HG03060 (cell line): ENCODE results near the gene ALPK1.
"Not testable (repeated sequence)": the region's sequence is repeated elsewhere in the genome, so short reads cannot be mapped to it uniquely, and the experiment has no call there.

Experiments
- ATAC-seq: cut with Tn5 transposase; IDR thresholded peaks from one replicate; pipeline ENCODE4 v1.9.1; 2021; ENCODE audit warnings: low read depth, moderate number of reproducible peaks; ENCODE audit not compliant: unreplicated experiment

Gene ALPK1

DNA sequence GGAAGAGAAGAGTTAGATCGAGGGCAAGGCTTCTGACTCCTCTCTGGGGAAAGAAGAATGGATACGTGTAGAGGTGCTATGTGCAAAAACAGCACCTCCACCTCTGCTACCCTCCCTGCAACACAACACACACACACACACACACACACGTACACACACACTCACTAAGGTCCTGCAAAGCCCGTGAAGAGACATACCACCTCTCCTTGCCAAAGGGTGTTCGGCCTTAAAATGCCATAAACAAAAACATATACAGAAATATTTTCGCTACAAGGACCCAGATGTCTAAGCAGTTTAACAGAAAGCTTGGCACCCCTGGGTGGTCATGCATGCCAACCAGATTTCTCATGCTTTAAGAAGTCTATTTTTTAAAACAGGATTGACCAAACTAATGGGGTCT, 13.0 kb upstream of the ALPK1 start:
- no peak for ATAC-seq

DNA sequence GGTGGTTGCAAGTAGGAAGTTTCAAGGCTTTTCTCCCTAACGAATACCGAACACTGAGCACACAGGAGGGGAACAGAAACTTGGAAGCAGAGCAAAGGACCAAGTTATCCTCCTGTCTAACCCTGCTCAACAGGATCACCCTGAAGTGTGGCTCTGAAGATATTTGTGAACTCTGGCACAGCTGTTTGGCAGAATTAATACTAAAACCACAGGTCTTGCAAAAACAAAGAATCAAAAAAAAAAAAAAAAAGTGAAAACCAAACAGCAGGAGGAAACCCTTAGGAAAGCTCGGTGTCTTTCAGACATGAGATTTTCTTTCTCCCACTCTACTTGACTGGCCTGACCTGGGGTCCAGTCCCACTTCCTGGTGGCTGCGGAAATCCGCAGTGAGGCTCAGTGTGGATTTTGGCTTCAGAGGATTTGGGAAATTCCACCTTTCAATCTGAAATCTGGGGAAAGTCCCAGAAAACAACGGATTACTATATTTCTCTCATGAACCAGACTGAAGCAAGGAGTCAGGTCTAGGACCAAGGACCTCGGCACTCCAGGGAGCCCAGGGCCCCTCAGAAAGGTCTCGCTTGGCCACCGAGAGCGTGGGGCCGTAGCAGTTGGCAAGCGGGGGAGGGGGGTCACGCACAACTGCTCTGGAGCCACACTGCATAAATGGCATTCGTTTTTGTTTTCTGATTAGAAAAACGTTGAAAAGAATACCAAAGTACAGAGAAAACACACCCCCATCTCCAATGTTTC, 12.3 kb upstream of the ALPK1 start:
- ATAC-seq, result no peak

DNA sequence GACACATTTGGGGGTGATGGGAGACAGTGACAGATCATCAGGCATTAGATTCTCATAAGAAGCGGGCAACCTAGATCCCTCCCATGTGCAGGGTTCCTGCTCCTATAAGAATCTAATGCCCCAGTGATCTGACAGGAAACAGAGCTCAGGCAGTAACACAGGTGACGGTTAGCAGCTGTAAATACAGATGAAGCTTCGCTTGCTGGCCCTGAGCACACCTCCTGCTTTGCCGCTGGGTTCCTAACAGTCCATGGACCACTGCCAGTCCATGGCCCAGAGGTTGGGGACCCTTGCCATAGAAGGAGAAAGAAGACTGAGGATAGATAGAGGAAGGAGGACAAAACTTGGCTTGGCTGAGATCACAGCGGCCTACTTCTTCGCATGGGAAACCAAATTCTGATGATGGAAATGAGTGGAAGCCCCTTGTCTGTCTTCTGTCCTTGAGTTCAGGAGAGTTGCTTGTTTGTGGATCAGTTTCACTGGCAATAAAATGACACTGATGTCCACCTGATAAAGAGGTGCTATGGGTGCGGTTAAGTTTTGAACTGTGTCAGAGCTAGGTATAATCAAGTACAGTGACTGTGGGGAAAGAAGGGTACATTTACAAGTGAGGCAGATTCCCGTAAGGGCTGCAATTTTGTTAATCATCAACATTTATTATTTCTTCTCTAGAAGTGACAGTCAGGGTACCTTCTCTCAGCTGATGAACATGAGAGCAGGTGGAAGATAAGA, 9.7 kb upstream of the ALPK1 start:
- ATAC-seq, result no peak

DNA sequence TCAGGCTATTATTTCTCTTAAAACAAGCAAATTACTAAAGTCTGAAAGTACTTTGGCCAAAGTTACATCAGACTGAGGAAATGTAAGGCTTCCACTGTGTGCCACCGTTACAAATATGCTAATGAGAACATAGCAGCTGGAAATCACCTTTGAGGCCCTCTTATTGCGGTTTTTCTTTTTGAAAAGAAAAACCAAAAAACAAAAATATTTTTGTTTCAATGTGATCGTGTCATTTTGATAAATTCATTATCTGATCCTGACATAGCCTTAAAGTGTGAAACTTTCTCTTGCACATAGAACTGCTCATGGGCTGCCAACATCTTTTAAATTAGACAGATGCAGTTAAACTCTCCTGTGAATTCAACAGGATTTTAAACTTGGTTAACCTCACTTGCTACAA, 8.7 kb upstream of the ALPK1 start:
- peak; percentile 26 for ATAC-seq

DNA sequence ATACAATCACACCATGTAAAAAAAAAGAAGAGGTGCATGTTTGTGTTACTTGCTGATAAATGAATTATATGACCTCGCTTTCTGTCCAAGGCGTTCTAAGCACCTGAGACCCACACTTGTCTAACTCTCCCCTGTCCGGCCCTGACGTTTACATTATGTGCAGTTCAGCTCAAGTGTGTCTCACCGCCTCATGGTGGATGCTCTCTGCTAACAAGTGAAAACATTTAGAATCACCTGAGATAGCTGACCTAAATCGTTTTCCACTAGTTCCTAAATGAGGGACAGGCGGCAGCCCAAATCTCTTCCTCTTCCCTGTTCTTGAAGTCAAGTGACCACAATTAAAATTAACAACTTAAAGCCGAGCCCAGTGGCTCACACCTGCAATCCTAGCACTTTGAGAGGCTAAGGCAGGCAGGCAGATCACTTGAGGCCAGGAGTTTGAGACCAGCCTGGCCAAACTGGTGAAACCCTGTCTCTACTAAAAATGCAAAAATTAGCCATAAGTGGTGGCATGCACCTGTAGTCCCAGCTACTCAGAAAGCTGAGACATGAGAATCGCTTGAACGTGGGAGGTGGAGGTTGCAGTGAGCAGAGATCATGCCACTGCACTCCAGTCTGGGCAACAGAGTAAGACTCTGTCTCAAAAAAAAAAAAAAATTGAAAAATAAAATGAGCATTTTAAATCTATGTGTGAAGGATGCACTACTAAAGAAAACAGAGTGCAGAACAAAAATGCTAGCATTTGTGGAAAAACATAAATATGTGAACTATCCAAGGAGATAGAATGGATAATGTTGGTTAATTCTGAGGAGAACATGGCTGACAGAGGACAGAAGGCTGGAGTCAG, 7.5 kb upstream of the ALPK1 start:
- no peak for ATAC-seq

DNA sequence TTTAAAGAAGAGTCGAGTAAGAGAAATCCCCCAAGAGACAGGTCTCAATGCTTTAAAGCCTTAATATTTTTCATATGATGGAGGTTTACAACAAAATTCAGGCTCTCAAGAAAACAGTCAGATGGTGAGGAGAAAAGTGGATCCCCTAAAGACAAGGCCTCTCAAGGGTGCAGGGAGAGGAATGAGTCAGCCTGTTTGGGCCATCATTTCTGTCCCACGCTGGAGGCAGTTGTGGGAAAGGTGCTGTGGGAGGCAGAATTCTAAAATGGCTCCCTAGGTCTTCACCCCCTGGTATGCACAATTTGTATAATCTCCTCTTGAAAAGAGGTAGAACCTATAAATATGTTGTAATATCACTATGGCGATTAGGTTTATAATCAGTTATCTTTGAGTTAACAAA, 6.8 kb upstream of the ALPK1 start:
- ATAC-seq, result no peak

DNA sequence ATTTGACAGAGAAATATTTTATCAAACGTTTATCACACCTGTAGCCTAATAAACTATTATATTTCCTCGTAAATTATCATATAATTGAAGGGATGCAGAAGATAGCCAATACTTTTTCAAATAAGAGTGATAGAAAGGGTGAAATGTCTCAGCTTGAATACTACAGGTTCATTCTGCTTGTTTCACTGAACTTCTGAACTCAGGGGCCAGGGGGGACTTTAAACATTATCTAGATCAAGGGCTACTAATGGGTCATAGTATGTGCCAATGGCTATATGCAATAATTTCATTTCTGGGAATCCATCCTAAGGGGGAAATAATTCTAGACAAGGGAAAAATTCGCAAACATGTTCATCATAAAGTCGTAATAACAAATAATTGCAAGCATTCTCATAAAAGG, 2.6 kb downstream of the ALPK1 start:
- ATAC-seq, result no peak

DNA sequence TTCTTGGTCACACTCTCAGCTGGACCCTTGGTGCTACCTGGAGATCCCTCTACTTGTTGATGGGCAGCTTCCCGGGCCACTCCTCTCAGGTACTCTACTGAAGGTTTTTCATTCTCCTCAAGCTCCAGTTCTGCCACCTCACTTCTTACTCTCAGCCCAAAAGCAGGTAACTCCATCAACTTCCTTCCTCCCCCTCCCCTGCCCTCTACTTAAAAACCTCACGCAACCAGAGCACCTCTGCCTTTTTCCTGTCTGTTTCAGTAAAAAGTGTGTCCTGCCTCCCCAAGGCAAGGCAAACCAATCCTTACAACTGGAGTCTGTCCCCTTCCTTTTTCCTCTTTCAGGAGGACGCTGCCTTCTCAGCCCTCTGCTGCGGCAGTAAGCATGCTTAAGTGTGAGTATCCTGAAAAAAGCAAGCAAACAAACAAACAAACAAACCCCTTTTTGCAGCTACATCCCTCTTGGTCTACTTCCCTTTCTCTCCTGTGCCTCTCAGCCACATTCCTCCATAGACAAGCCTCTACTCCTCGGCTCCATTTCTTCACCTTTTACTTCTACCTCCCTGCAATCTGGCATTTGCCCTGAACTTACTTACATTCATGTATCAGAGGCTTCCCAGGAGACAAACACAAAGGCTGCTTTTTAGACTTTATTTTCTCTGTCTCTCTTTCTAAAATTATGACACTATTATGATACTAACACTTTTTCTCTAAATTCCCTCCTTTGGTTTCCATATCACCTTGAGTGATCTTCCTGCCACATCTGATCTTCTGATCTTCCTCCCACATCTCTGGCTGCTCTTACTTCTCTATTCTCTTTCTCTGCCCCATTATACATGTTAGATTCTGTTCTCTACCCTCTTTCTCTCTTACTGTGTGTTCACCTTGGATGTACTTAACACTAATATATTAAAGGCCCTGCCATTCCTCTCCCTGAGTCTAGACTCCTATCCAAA, 5.4 kb downstream of the ALPK1 start:
- no peak for ATAC-seq

DNA sequence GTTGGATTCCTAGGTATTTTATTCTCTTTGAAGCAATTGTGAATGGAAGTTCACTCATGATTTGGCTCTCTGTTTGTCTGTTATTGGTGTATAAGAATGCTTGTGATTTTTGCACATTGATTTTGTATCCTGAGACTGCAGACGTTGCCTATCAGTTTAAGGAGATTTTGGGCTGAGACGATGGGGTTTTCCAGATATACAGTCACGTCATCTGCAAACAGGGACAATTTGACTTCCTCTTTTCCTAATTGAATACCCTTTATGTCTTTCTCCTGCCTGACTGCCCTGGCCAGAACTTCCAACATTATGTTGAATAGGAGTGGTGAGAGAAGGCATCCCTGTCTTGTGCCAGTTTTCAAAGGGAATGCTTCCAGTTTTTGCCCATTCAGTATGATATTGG, 8.3 kb downstream of the ALPK1 start:
- not testable (repeated sequence) for ATAC-seq

DNA sequence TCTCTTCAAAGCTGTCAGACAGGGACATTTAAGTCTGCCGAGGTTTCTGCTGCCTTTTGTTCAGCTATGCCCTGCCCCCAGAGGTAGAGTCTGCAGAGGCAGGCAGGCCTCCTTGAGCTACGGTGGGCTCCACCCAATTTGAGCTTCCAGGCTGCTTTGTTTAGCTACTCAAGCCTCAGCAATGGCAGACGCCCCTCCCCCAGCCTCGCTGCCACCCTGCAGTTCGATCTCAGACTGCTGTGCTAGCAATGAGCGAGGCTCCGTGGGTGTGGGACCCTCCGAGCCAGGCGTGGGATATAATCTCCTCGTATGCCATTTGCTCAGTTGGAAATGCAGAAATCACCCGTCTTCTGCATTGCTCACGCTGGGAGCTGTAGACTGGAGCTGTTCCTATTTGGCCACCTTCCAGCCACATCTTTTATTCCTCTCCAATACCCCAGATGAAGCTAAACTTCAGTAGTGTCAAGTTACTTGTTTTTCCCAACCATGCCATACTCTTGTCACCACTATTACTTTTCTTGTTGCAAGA, 12.2 kb downstream of the ALPK1 start:
- not testable (repeated sequence) for ATAC-seq

DNA sequence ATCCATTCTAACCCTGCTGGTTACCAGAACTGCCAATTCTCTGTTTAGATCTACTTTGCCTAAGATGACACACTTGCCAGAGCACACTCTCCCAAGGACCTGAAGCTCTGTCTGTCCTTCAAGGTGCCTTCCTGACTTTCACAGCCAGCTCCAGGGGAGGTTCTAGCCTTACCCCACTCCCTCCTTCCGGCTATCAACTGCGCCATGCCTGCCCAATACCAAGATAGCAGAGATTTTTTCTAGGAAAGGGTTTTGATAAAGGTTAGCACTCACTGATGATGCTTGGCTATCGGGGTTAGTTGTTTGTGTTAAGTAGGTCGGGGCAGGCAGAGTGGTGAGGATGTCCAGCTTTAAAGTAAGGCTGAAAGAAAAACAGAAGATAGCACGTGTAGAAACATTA, 14.3 kb downstream of the ALPK1 start:
- ATAC-seq, result no peak

DNA sequence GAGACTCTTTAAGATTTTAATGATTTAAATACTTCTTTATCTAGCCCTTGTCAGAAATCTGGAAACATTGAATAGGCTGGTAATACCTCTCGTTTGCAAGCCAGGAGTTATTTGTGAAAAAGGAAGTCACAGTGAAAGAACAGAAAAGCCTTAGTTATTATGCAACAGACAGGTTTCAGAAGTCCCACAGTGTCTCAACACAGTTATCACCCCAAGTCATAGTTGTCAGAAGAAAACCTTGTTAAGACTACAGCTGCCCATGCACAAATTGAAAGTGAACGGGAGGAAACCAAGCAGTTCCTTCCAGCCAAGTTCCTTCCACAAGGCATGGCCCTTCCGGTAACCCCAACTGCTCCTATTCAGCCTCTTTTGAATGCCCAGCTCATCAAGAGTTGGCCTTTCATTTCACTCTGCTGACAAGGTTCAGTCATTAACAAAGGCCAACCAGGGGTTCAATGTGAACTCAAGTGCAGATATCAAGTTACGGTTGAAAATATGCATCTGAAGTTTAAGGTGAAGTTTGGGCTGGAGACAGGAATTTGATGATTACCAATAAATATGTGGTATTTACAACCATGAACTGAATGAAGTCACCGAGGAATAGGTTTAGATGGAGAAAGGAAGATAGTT, 15.6 kb downstream of the ALPK1 start:
- ATAC-seq, result peak; percentile 91

DNA sequence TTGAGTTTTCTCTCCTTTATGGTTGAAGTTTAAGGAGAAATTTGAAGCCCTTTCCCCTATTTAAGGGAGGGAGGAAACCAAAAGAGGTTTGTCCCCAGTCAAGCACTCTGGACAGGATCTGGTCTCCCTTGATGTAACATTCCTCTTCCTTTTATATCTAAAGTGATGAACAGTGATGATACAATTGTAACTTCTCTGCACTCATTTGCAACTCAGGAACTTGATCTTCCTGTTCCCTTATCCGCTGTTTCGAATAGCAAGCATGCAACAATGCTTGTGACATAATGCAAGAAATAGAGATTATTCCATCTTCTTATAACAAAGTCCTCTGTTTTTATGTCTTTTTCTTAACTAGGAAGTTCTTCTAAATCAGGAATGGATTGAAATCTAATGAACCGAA, 18.3 kb downstream of the ALPK1 start:
- no peak for ATAC-seq

DNA sequence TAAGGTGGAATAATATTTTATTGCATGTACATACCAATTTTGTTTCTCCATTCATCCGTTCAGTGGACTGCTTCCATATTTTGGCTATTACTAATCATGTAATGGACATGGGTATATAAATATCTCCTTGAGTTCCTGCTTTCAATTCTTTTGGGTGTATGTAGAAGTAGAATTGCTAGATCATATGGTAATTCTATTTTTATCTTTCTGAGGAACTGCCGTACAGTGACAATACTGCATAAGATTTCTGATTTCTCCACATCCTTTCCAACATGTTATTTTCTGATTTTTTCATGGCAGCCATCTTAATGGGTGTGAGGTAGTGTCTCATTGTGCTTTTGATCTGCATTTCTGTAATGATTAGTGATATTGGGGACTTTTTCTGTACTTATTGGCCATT, 19.2 kb downstream of the ALPK1 start:
- ATAC-seq, result no peak

DNA sequence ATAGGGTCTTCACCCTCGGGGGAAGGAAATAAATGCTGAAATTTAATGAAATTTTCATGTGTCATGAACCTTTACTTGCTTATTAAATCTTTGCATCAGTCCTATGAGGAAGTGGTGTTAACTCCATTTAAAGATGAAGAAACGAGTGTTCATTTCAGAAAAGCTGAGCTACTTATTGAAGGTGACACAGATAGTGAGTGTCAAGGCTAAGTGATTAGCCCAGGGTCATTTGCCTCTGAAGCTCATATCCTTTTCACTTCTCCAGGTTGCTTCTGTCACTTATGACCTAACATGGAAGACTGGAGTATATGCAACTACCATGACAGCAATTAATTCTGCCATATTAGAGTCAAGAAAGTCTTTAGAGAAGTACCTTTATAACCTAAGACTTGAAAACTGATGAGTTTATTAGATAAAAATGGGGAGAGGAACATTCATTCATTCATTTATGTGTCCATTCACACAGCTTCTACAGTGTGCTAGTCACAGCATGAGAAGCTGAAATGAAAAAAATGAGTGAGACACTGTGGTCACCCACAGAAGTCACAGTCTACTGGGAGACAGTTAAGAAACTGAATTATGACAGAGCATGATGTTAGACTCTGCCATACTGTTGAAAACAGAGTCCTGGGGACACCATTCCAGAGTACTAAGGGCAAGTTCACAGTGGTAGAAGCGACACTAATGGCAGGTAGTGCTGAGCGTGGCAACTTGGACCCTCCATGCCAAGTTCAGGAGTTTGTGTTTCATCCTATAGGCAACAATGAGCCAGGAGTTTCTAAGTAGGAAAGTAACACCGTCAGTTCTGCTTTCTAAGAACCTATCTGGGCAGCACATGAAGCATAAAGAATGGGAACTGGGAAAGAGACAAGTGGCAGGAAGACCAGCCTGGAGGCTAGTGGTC, 21.3 kb downstream of the ALPK1 start:
- peak; percentile 95 for ATAC-seq

DNA sequence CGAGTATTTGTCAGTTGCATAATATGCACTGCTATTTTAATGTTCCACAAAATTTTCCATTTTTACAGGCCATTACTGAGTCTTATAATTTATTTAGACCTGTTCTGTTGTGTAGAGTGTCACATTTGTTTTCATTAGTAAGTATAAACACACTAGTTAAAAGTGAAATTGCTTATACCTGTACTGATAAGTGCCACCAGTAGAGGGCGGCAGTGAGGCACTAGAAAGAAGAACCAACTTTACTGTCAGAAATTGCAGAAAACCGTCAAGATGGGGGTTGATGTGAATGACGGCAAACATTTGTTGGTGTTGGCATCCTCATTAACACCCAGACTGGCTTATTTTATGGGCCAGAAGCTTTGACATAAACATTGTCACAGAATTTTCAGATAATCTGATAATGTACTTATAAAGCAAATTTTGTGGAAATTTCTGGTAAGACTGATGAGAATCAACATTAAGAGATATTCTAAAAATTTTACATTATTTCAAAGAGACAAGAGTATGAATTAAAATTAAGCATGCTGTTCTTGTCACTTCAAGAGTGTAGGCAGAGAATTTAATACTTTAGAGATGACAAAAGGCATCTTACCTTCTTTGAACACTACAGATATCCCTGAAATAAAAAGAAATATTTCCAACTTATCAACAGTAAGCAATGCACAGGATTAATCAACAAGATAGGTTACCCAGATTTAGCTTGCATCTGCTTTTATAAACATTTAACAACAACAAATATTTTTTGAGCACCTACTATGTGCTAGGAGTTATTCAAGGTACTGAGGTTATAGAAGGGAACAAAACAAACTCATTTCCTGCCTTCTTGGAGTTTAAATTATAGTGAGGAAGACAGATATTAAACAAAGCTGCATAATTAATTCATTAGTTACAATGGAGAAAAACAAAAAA, 24.9 kb downstream of the ALPK1 start:
- ATAC-seq, result no peak

DNA sequence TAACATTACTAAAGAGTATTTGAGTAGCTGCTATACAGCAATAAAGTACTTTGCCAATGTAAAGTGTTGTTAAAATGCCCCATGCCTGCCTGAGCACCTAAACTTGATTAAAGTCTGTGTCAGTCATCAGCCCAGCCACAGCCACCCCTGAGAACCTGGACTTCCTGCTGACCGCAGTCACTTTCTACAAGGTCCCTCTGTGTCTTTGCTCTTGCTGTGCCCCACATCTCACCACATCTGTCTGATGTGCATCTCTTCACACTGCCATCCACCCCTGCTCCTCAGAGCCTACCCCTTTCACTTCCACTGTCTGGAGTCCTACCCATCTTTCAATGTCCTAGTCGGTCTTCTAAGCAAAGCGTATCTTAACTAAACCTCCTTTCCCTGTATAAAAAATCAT, 25.7 kb downstream of the ALPK1 start:
- no peak for ATAC-seq
